Measurements from ENCODE around the gene SURF1.
"Not testable (repeated sequence)": the region's sequence is repeated elsewhere in the genome, so short reads cannot be mapped to it uniquely, and the experiment has no call there.

SURF1 gene

DNA sequence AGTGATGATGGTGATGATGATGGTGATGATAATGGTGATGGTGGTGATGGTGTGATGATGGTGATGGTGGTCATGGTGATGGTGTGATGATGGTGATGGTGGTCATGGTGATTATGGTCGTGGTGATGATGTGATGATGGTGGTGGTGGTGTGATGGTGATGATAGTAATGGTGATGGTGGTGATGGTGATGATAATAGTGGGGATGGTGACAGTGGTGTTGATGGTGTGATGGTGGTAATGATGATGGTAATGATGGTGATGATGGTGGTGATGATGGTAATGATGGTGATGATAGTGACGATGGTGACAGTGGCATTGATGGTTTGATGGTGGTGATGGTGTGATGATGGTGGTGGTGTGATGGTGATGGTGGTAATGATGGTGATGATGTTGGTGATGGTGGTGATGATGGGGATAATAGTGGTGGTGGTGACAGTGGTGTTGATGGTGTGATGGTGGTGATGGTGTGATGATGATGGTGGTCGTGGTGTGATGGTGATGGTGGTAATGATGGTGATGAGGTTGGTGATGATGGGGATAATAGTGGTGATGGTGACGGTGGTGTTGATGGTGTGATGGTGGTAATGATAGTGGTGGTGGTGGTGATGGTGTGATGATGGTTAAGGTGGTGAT is 26.3 kb upstream of the SURF1 start:
- no peak for DNase-seq

DNA sequence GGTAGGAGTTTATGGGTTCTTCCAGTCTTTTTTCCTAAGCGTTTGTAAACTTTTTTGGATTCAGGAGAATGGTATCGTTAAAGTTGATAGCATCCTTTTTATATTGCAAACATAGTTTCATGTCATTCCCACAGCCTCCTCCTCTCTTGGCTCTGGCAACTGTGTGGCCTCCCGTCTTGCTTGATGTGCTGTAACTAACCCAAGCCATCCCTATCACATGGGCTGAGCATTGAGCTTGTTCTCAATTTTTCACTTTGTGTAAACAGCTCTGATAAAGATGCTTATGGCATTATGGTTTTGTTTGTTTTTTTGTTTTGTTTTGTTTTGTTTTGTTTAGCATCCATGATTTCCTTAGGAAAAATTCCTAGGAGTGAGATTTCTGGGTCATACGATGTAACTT is 24.4 kb upstream of the SURF1 start:
- DNase-seq: no peak

DNA sequence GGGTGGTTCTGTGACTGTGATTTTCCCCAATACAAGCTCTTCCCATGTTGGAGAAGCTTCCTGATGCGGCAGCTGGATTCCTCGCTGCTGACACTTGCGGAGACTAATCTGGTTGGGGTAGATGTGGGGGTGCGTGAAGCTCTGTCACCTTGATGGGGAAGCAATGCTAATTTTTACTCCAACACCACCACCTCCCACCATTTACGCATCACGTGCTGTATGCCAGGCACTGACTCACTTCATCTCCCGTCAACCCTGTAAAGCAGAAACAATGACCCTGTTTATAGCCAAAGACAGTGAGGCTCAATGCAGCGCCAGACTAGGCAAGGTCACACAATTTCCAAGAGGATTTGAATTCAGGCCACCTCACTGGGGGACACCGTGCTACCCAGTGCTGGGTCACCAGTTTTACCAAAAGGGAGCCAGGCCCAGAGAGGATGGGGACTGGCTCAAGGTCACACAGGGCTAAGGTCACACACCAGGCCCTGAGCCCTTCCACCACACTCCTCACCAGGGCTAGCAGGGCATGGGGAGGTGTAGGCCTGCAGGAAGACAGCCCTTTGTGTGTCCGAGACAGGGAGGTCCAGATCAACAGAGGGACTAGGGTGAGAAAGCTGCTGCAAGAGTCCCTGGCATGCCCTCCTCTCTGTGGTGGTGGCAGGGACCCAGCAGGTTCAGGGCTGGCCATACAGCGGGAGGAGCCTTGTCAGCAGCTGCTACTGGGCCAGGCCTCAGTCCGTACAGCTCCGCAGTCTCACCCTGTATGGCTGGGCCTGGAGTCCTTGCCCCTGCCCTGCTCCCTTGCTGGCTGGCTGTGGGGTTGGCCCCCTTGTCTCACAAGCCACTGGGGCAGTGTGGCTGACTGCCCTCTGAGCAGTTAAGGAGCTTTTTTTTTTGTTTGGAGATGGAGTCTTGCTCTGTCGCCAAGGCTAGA is 23.1 kb upstream of the SURF1 start:
- DNase-seq: no peak

DNA sequence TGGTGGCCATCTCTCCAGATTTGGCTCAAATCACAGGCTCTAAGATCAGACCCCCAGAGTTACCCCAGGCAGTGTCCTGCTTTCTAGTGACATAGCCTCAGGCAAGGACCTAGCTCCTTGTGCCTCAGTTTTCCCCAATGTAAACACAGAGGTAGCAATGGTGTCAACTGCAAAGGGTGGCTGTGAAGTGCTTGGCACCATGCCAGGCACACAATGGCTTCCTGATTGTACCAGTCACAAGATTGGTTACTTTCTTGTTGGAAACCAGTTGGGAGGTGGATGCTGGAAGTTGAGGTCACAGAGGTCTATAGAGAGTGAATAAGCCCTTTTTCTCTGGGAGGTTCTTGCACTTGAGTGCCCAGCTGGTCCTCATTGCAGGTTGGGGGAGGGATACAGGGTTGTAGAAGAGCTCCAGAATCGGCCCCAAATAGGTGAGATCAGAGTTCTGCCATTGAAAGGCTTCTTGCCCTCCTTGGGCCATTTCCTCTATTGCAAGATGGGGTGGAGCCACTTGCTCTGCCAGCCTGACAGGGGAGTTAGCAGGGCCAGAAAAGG is 22.2 kb upstream of the SURF1 start:
- DNase-seq: no peak

DNA sequence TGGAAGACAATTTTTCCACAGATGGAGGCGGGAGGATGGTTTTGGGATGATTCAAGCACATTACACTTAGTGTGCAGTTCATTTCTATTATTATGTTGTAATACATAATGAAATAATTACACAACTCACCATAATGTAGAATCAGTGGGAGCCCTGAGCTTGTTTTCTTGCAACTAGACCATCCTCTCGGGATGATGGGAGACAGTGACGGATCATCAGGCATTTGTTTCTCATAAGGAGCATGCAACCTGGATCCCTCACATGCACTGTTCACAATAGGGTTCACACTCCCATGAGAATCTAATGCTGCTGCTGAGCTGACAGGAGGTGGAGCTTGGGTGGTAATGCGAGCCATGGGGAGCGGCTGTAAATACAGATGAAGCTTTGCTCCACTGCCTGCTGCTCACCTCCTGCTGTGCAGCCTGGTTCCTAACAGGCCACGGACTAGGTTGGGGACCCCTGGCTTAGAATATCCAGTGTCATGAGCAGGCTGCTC is 21.5 kb upstream of the SURF1 start:
- no peak for DNase-seq

DNA sequence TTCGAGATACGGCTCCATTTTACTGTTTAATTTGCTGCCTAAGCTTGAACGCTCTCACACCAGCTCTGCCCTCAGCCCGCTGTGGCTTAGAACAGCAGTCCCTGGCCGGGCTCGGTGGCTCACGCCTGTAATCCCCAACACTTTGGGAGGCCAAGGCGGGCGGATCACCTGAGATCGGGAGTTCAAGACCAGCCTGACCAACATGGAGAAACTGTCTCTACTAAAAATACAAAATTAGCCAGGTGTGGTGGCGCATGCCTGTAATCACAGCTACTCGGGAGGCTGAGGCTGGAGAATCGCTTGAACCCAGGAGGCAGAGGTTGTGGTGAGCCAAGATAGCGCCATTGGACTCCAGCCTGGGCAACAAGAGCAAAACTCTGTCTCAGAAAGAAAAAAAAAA is 21.0 kb upstream of the SURF1 start:
- DNase-seq: not testable (repeated sequence)

DNA sequence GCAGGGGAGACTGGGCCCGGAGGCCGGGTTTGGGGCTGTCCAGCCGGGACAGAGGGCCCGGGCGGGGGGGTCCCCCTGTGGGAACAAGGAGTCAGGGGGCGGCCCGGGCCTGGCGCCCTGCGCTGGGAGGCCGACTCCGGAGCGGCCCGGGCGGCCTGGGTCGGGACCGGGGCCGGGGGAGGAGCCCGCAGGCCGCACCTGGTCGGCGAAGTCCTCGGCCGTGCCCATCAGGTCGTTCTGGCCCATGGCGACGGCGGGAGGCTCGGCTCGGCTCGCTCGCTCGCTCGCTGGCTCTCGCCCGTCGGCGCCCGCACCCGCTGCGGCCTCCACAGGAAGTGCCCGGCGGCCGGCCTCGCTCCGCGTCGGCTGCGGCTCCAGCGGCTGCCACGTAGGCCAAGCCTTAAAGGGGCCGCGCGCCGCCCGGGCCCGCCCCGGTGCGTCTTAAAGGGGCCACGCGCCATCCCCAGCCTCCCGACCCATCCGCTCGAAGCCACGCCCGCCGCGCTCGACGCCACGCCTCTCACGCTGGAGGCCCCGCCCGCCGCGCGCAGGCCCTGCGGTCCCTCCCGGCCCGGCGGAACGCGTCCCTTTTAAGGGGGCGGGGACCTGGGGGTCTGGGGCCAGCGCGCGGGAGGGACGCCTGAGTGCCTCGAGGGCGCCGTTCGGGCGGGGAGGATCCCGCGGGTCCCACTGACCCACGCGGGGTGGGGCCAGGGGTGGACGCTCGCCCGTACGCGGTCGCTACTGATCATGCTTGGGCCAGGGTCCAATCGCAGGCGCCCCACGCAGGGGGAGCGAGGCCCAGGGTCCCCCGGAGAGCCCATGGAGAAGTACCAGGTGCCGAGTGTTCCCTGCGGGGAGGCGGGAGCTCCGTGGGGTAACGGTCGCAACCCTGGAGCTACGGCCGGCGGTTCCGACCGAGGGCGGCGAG is 19.7 kb upstream of the SURF1 start, which contains the start of the genes STKLD1 and SURF4:
Gene STKLD1 (plus strand): TSS at position 643 of the 931 bp plus-strand sequence. CDS start 108 bp downstream, at position 751.
Gene SURF4 (minus strand): TSS at position 337 of the 931 bp plus-strand sequence. CDS start 91 bp downstream, at position 246.
- DNase-seq: peak; percentile 94

DNA sequence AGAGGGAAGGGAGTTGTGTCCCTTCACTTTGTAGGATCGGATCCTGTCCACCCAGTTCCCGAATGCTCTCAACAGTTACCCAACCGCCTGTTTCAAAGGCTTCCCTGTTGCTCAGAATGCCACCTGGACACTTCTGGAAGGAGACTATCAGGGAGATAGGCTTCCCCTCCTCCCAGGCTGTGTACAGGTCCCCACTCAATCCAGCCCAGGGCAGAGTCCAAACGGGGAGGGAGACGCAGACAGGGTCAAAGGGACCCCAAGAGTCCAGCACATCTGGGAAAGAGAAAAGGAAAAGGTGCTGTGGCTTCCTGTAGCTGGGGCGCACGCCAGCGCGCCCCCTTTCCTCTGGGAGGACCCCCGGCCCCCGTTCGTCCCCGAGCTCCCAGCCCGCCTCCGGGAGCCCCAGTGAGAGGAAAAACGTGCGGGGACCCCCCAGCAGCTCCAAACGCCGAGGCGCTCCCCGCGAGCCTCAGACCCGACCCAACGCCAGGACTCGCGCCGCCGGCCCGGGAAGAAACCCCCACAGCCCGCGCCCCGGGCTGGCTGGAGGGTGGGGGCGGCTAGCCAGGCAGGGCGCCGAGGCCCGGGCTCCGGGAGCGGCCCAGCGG is 18.9 kb upstream of the SURF1 start:
- DNase-seq: no peak

DNA sequence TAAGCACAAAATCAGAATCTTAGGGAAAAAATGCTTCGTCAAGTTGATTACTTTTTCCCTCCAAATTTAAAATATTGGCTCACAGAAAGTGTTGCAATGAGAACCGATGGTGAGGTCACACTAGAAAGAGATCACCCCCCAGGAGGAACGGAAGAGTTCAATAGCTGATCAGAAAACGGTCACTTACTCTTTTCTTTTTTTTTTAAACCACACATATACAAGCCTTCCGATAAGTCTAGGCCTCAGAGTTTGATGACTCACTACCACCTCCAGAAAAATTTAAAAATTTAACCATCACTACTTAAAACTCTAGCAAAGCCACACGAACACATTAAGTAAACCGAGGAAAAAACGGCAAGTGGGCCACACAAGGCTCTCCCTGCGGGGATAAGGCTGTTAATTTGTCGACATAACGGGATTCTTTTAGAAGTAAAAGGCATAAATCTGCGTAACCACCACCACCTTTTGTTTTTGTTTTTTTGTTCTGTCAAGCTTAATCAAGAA is 18.4 kb upstream of the SURF1 start:
- no peak for DNase-seq

DNA sequence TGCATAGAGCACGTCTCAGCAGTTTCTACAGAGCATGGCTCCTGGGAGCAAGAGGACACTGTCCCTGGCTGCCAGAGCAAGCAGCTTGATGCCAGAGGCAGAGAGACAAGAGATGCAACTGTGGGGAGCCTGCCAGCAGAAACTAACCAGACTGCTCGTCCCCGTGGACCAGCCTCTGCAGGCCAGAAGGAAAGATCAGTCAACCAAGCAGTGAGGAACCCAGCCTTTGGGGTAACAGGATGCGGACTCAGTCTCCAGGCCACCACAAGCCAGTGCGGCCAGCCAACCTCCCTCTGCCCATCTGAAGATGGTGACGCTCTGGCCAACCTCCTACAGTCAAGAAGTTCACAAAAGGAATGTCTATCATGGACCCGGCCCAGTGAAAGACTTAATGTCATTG is 15.9 kb upstream of the SURF1 start:
- DNase-seq: no peak

DNA sequence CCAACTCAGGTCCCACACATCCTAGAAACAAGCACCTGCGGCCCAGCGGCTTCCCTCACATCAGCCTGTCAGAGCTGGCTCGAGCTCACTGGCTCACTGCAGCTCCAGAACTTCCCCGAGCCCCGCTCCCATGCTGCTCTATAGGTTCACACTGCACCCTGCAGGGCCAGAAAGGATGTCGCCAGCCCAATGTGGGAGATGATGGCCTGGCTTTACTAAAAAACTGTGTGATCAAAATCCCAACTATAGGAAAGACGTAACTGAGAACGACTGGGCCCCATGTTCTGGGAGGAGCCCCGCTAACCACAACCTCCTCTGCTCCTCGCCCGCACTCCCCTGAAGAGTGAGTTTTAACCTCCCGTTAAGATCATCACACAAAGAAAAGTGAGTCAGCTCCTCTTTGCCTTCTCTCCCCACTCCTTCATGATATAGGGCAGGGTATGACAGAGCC is 15.0 kb upstream of the SURF1 start:
- DNase-seq: no peak

DNA sequence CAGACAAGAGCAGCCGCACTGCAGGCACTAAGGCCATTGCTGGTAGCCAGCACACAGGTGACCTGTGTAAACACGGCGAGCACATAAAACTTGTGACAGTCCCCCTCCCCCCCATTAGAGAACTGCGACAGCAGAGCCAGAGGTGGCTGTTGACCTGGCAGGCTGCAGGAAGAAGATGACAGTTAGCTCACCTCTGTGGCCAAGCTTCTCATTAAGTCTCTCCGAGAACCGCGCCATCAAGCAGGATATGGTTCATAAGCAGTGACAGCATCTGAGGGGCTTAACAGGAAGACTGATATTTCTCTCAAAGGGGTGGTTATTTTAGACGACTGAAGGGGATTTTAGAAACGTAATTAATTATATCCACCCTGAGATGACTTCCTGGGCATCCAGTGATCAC is 14.4 kb upstream of the SURF1 start:
- DNase-seq: no peak

DNA sequence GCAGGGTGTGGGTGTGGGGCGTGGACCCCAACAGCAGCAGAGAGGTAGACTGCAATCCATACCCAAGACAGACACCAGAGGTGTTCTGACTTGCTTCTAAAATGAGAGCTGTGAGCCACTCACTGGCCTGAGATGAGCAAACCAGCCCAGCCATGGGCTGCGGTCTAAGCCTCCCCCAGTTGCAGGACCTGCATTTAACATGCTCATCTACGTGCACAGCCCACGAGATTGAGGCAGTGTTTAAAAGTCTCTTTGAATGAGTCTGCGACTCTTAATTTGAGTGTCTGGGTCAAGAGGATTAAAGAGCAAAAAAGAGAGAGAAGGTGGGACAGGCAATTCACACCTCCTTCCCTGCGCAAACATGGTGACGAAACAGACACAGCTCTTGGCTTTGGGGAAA is 13.6 kb upstream of the SURF1 start:
- no peak for DNase-seq

DNA sequence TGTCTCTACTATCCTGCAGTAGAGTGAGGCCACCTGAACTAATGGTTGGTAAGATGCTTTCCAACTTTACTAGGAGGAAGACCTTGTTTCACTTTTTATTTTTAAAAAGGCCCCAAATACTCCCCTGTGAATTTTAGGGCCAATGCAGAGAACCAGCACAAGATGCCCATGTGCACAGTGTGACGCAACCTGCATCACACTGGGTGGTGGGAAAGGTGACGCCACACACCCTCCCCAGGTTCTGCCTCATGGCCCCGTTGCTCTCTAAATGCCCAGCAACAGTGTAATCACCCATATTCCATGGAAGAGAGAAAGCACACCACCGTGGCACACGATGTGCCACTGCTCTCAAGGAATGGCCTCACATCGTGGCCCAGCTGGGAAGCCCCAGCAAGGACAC is 13.1 kb upstream of the SURF1 start:
- DNase-seq: no peak

DNA sequence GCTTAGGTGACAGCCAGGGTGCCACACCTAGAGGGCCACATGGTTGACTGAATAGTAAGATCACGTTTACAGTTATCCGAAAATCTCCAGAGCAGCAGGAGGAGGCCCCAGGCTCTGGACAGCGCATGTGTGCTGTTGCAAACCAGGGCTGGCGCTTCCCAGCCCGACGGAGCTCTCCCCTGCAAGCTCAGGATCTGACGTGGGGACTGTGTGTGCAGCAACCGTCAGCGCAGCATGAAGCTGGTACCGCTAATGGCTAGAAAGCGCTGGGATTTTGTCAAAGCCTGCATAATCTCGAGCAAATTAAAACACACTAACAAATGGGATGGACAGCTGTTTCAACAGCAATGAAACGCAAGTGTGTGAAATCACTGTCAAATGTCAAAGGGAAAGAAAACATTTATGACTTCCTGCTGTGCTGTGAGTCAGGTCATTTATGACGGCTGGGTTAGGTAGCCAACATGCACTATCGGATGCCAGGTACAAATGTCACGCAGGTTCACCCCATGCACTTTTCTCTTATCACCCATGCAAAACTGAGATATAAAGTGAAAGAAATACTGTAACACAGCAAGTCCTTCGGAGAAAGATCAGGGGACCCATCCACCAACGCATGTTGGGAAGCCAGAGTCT is 12.1 kb upstream of the SURF1 start:
- peak; percentile 72 for DNase-seq

DNA sequence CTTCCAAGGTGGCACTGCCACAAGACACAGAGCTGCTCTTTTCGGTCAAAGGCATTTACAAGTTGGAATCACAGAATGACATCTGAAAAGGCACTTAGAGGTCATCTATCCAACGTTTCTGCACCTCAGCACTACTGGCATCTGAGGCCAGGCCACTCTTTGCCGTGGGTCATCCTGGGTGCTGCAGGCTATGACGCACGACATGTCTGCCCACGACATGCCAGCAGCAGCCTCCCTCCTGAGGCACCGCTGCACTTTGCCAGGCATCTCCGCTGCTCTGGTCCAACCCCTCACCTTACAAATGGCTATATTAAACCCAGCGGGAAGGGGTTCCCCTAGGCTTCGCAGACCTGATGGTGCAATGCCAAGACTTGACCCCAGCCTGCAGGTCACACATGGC is 11.5 kb upstream of the SURF1 start:
- DNase-seq: no peak

DNA sequence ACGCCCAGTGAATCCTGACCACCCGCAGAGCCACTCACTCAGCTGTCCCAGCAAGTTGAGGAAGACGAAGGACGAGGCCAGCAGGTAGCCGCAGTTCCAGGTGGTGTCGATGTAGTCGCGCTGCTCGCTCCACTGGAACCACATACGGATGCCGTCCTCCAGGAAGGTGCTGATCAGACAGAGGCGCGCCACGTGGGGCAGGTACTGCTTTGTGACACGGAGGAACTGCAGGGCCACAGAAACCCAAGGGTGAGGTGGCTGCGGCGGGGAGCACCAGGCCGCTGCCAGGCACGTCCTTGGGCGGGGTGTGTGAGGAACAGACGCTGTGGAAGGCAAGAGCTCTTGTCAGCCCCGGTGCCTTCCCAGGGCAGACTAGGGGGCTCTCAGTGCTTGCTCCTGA is 10.9 kb upstream of the SURF1 start:
- no peak for DNase-seq

DNA sequence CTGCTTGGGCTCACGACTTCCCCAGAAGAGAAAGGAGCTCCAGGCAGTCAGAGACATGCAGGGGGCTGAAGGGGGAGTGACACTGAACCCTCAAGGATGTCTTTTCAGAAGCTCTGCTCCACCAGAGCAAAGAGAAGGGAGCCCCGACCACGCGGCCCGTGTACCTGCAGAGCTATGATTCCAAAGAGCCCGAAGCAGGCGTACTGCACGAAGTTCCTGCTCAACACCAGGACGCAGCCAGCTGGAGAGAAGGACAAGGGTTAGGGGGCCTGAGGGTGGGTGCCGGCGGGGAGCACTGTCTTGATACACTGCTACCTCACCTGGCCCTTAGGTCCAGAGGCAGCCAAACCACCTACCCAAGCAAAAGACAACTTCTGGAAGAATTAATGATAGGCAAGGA is 10.1 kb upstream of the SURF1 start:
- DNase-seq: no peak

DNA sequence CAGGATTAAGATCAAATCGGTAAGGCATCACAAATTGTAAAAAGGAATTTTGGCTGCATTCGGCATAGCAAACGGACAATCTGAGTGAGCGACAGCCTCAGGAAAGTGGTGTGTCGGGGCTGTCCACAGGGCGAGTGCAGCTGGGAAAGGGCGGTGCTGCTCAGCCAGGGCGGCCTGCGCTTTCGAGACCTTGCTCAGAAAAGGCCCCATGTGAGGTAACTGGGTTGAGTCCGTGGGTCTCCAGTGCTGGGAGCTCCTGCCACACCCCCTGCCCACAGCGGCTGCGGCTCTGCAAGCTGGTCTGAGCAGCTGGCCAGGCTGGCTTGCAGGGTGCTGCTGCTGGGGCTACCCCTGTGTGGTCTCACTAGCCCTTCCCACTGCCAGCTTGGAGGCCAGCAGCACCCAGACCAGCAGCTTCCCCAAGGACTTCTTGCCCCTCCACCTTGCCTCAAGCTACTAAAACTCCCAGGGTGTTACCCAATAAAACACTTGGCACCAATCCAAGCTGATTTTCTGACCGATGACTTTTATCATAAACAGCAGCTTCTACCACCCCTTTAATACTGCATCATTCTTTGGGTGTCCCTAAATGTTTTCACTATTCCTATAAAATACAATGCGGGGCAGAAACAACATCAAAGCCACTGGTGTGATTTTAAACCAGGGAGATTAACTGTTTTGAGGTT is 6.2 kb upstream of the SURF1 start:
- no peak for DNase-seq

DNA sequence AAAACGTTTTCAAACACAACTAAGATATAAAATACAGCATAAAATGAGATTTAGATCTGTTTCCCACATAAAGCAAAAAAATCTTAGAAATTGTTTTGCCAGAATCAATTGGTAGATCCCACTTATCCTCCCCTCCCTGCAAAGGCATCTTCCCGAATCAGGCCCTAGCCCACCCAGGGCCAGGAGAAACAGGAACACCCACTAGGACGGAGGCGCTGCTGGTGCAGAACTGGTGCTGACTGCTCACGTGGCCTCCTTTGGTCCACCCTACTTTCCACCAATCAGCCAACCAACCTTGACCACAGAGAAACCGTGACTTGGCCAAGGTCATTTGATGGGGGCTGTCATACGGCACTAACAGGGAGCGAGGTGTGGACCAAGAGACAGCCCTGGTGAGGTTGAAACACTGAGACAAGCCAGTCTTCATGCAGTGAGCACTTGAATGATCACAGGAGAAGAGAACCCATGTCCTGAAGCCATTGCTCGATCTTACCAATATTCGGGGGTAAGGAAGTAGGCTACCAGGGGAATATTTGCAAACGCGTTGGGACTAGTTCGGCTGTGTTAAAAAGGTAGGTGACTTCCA is 5.3 kb upstream of the SURF1 start:
- no peak for DNase-seq
